GM12878 (cell line): ENCODE data around the gene ZMYND10.

Experiments
- NFYB ChIP-seq: IDR thresholded peaks from 2 replicates; pipeline ENCODE4 v1.6.1; 2011; ENCODE audit warnings: low read depth, mild to moderate bottlenecking, low read length, improper control_type of control experiment, moderate library complexity; ENCODE audit not compliant: insufficient read depth
- ZNF592 ChIP-seq: fragments of 450-650 bp; IDR thresholded peaks from 2 replicates; pipeline ENCODE4 v1.6.1; 2017; ENCODE audit warnings: mild to moderate bottlenecking, moderate library complexity

DNA sequence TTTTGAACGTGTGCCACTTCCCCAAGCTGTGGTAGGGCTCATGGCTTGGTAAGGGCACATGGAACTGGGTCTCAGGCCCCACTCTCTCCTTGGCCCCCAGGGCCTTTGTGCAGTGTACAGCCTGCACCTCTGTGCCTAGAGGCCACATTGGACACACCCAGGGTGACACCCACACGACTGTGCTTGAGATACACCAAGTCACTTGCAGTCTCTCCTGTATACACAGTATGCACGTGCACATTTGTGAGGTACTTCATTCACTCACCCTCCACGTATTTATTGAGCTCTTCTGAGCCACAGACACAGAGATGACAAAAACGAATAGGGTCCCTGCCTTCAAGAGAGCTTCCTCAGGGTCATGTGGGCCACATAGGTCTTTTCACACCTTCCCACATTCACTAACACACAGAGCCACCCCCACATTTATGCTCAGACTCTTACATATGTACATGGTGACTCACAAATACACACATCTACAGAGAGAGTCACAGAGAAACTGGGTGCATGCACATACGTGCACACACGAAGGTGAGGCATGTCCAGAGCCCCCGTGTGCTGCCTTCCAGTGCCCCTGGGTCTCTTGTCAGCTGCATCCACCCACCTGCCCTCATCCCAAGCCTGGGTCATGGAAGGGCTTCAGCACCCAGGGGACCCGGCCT is 23.6 kb upstream of the ZMYND10 start:
- TF ChIP-seq NFYB (no peak), ZNF592 (no peak)
